H1 (cell line): ENCODE results near the gene ARHGEF39. TPM values are rescaled to one million over a fixed set of nuclear protein-coding genes. Genes with fewer than 3 reads are reported as not detected.

Experiments
- CTCF ChIA-PET: fragments of 300-600 bp; sonication (Branson Sonifier 250); formaldehyde crosslinking; loops from one replicate; lab custom pipeline; 2021; ENCODE audit not compliant: partially characterized antibody; lab: Charles Lee
- POLR2A ChIA-PET: fragments of 300-600 bp; sonication (Branson Sonifier 250); formaldehyde crosslinking; loops from one replicate; lab custom pipeline; 2021; ENCODE audit warnings: inconsistent platforms; ENCODE audit not compliant: partially characterized antibody; lab: Charles Lee
- DNase-seq, 2 experiments: peaks; one replicate each; pipeline versions ENCODE4 v3.0.0 to v3.0.0-alpha.2; 2010 to 2022; ENCODE audit warnings: low spot score in 2 of 2, low read depth in 1 of 2, mixed read lengths in 1 of 2
- FAIRE-seq: peaks from 2 replicates; lab custom pipeline; 2011; peaks lifted over from hg19 to GRCh38; lab: Jason Lieb, UNC
- H2AFZ ChIP-seq: 2 replicates; pipeline ENCODE4 v1.8.1; 2012; ENCODE audit warnings: low read length, inconsistent platforms
- H2AK5ac ChIP-seq: 2 replicates; pipeline ENCODE4 v1.6.1; 2013; ENCODE audit warnings: low read depth, low read length
- H2BK120ac ChIP-seq: replicated peaks from 2 replicates; pipeline ENCODE3; 2013; ENCODE audit warnings: low read depth, low read length, inconsistent platforms
- H2BK12ac ChIP-seq: 2 replicates; pipeline ENCODE4 v1.6.1; 2013; ENCODE audit warnings: low read depth, low read length
- H2BK15ac ChIP-seq: 2 replicates; pipeline ENCODE4 v1.6.1; 2013; ENCODE audit warnings: low read length
- H2BK20ac ChIP-seq: 2 replicates; pipeline ENCODE4 v1.6.1; 2013; ENCODE audit warnings: low read length
- H2BK5ac ChIP-seq: 2 replicates; pipeline ENCODE4 v1.6.1; 2013; ENCODE audit warnings: low read depth, low read length
- H3K14ac ChIP-seq: 2 replicates; pipeline ENCODE4 v1.6.1; 2013; ENCODE audit warnings: inconsistent platforms; ENCODE audit not compliant: insufficient read length
- H3K18ac ChIP-seq: 2 replicates; pipeline ENCODE4 v1.6.1; 2013; ENCODE audit warnings: low read length; ENCODE audit errors: extremely low read depth
- H3K23ac ChIP-seq: 2 replicates; pipeline ENCODE4 v1.6.1; 2013; ENCODE audit warnings: inconsistent platforms; ENCODE audit not compliant: insufficient read length
- H3K23me2 ChIP-seq: 2 replicates; pipeline ENCODE4 v1.6.1; 2013; ENCODE audit warnings: low read depth, low read length
- H3K27ac ChIP-seq: 2 replicates; pipeline ENCODE4 v1.6.1; 2011; ENCODE audit warnings: low read depth, low read length, inconsistent platforms
- H3K27me3 ChIP-seq, 4 experiments: replicated peaks in 1 of 4; 1 replicate in 1 of 4; 2 replicates in 3 of 4; pipeline versions ENCODE4 v1.6.1 to v1.8.1; 2011 to 2013; ENCODE audit warnings: low read length in 3 of 4, mild to moderate bottlenecking in 3 of 4, inconsistent platforms in 2 of 4, mixed read lengths in 2 of 4, moderate library complexity in 1 of 4; ENCODE audit not compliant: control insufficient read depth in 3 of 4, insufficient read depth in 3 of 4; ENCODE audit errors: extremely low read depth in 1 of 4
- H3K36me3 ChIP-seq, 4 experiments: 2 replicates each; pipeline versions ENCODE4 v1.6.1 to v1.8.1; 2011 to 2013; ENCODE audit warnings: mild to moderate bottlenecking in 4 of 4, low read length in 3 of 4, moderate library complexity in 2 of 4, control low read depth in 1 of 4, inconsistent platforms in 1 of 4; ENCODE audit not compliant: insufficient read depth in 4 of 4, control insufficient read depth in 2 of 4
- H3K4ac ChIP-seq: replicated peaks from 2 replicates; pipeline ENCODE3; 2013; ENCODE audit warnings: low read length, low read depth, mixed read lengths, inconsistent platforms; ENCODE audit not compliant: insufficient read length
- H3K4me1 ChIP-seq, 4 experiments: replicated peaks in 1 of 4; 1 replicate in 1 of 4; 2 replicates in 3 of 4; pipeline versions ENCODE4 v1.6.1 to v1.8.1; 2011 to 2013; ENCODE audit warnings: low read length in 3 of 4, inconsistent platforms in 2 of 4, mixed read lengths in 1 of 4; ENCODE audit not compliant: insufficient read depth in 4 of 4, control insufficient read depth in 3 of 4
- H3K4me2 ChIP-seq, 2 experiments: 2 replicates each; pipeline versions ENCODE4 v1.6.1 to v1.8.1; 2011 to 2013; ENCODE audit warnings: low read depth in 2 of 2, low read length in 2 of 2, control low read depth in 1 of 2, inconsistent platforms in 1 of 2, mild to moderate bottlenecking in 1 of 2; ENCODE audit not compliant: insufficient read depth in 1 of 2
- H3K4me3 ChIP-seq, 4 experiments: fragments of 200-600, 300-600 bp in 1 of 4; sonication (generic), shearing (Covaris generic), sonication (Bioruptor Twin) in 1 of 4; 2 replicates each; pipeline versions ENCODE4 v1.5.1 to v1.8.1; 2011 to 2016; ENCODE audit warnings: low read length in 4 of 4, low read depth in 3 of 4, control low read depth in 2 of 4, inconsistent platforms in 2 of 4, mild to moderate bottlenecking in 2 of 4, mixed read lengths in 1 of 4, moderate library complexity in 1 of 4; ENCODE audit not compliant: insufficient read depth in 2 of 4; ENCODE audit errors: extremely low read depth in 1 of 4
- H3K56ac ChIP-seq: replicated peaks from 2 replicates; pipeline ENCODE3; 2013; ENCODE audit warnings: low read depth, mild to moderate bottlenecking, mixed read lengths, low read length, inconsistent platforms; ENCODE audit not compliant: insufficient read length
- H3K79me1 ChIP-seq: 2 replicates; pipeline ENCODE4 v1.6.1; 2013; ENCODE audit warnings: low read depth, low read length, control low read depth
- H3K79me2 ChIP-seq, 2 experiments: 2 replicates each; pipeline versions ENCODE4 v1.6.1 to v1.8.1; 2012 to 2013; ENCODE audit warnings: low read length in 2 of 2, mild to moderate bottlenecking in 2 of 2, inconsistent platforms in 1 of 2; ENCODE audit not compliant: insufficient read depth in 2 of 2, control insufficient read depth in 1 of 2
- H3K9ac ChIP-seq, 4 experiments: replicated peaks in 1 of 4; 1 replicate in 1 of 4; 2 replicates in 3 of 4; pipeline versions ENCODE4 v1.6.1 to v1.8.1; 2011 to 2013; ENCODE audit warnings: low read depth in 3 of 4, low read length in 3 of 4, control low read depth in 2 of 4, mild to moderate bottlenecking in 2 of 4, moderate library complexity in 2 of 4, inconsistent platforms in 1 of 4; ENCODE audit errors: extremely low read depth in 1 of 4
- H3K9me3 ChIP-seq, 2 experiments: 2 replicates each; pipeline versions ENCODE4 v1.6.1 to v1.8.1; 2012 to 2013; ENCODE audit warnings: mild to moderate bottlenecking in 2 of 2, moderate library complexity in 2 of 2, control low read depth in 1 of 2, inconsistent platforms in 1 of 2, low read depth in 1 of 2, low read length in 1 of 2, mixed read lengths in 1 of 2; ENCODE audit not compliant: insufficient read depth in 2 of 2
- H4K20me1 ChIP-seq, 2 experiments: replicated peaks in 1 of 2; 2 replicates each; pipeline versions ENCODE3 to v1.8.1; 2011 to 2013; ENCODE audit warnings: inconsistent platforms in 2 of 2, low read length in 2 of 2, mild to moderate bottlenecking in 1 of 2; ENCODE audit not compliant: insufficient read depth in 2 of 2, control insufficient read depth in 1 of 2
- H4K5ac ChIP-seq: 2 replicates; pipeline ENCODE4 v1.6.1; 2013; ENCODE audit warnings: low read length, low read depth, mixed read lengths, inconsistent platforms; ENCODE audit not compliant: insufficient read length
- H4K8ac ChIP-seq: 2 replicates; pipeline ENCODE4 v1.8.0; 2013; ENCODE audit warnings: mild to moderate bottlenecking, moderate library complexity, low read length, inconsistent platforms; ENCODE audit not compliant: insufficient read depth; ENCODE audit errors: extremely low read depth
- H4K91ac ChIP-seq: replicated peaks from 2 replicates; pipeline ENCODE3; 2013; ENCODE audit warnings: low read length, mixed read lengths, inconsistent platforms; ENCODE audit not compliant: insufficient read length
- ASH2L ChIP-seq: fragments of 200-600, 300-600 bp; sonication (generic); IDR thresholded peaks from one replicate; pipeline ENCODE4 v1.7.1; 2017; ENCODE audit warnings: low read length
- BACH1 ChIP-seq: IDR thresholded peaks from 2 replicates; pipeline ENCODE4 v1.6.1; 2012; ENCODE audit warnings: low read length, improper control_type of control experiment
- CREB1 ChIP-seq: IDR thresholded peaks from 2 replicates; pipeline ENCODE4 v1.6.1; 2012; ENCODE audit warnings: inconsistent platforms
- HDAC6 ChIP-seq: IDR thresholded peaks from one replicate; pipeline ENCODE4 v1.7.1; 2012; ENCODE audit warnings: low read depth, mild to moderate bottlenecking, inconsistent platforms, low read length, moderate library complexity
- JUN ChIP-seq: IDR thresholded peaks from 2 replicates; pipeline ENCODE4 v1.6.1; 2011; ENCODE audit warnings: low read depth, mild to moderate bottlenecking, improper control_type of control experiment, low read length
- KDM5A ChIP-seq: fragments of 200-600 bp; IDR thresholded peaks from 2 replicates; pipeline ENCODE4 v1.7.1; 2012; ENCODE audit warnings: mild to moderate bottlenecking, low read length, inconsistent platforms, mixed read lengths
- POLR2AphosphoS5 ChIP-seq: IDR thresholded peaks from 2 replicates; pipeline ENCODE4 v1.6.1; 2011; ENCODE audit warnings: low read depth, low read length
- SIRT6 ChIP-seq: IDR thresholded peaks from one replicate; pipeline ENCODE4 v1.7.1; 2012; ENCODE audit warnings: low read length, inconsistent platforms
- SP2 ChIP-seq: IDR thresholded peaks from 2 replicates; pipeline ENCODE4 v1.6.1; 2012; ENCODE audit warnings: mild to moderate bottlenecking, low read length, inconsistent platforms
- SP4 ChIP-seq: IDR thresholded peaks from 2 replicates; pipeline ENCODE4 v1.6.1; 2012; ENCODE audit warnings: low read length, inconsistent platforms
- TAF1 ChIP-seq: IDR thresholded peaks from 2 replicates; pipeline ENCODE4 v1.6.1; 2011; ENCODE audit warnings: mild to moderate bottlenecking, low read depth, low read length
- TAF7 ChIP-seq: optimal IDR thresholded peaks from 2 replicates; pipeline ENCODE3; 2011; ENCODE audit warnings: low read depth, mild to moderate bottlenecking, inconsistent platforms, low read length, moderate library complexity, borderline replicate concordance
- TEAD4 ChIP-seq: IDR thresholded peaks from 2 replicates; pipeline ENCODE4 v1.6.1; 2012; ENCODE audit warnings: low read depth, low read length, inconsistent platforms, mixed read lengths
- ZNF274 ChIP-seq: IDR thresholded peaks from 2 replicates; pipeline ENCODE4 v1.7.0; 2012; ENCODE audit warnings: low read length, borderline replicate concordance; ENCODE audit errors: extremely low read depth
- WGBS, 2 experiments: shearing (Covaris generic) in 1 of 2; methylation state at CpG; one replicate each; pipeline versions ENCODE4 v1.1.6 to v1.1.7; 2013 to 2015; ENCODE audit warnings: low lambda C conversion rate in 2 of 2, mixed read lengths in 2 of 2, inconsistent platforms in 1 of 2, low coverage in 1 of 2, missing lambda C conversion rate in 1 of 2; ENCODE audit not compliant: insufficient replicate concordance in 2 of 2, insufficient coverage in 1 of 2, insufficient read length in 1 of 2; ENCODE audit errors: extremely low coverage in 1 of 2, missing lambda C conversion rate in 1 of 2; 5-methylcytosine and 5-hydroxymethylcytosine counted together
- polyA plus RNA-seq, 7 experiments: library from polyadenylated mRNA; depleted of rRNA in 3 of 7; stranded (reverse) in 5 of 7; unstranded in 2 of 7; fragments of >200 nt in 5 of 7; fragments of 200-250 nt in 2 of 7; gene quantifications; 1 replicate in 5 of 7; 2 replicates in 1 of 7; 4 replicates in 1 of 7; pipeline versions ENCODE4 v1.2.1 to v1.2.3, GENCODE V29; 2011 to 2013; ENCODE audit warnings: missing spikeins in 2 of 7, mixed read lengths in 2 of 7
- total RNA-seq: library from RNA; stranded (reverse); fragmentation: NEBNext Ultra II Directional; extraction: Animal tissue kit (Norgen Biotek cat#: 25700); gene quantifications from 2 replicates; pipeline ENCODE4 v1.2.1, GENCODE V29; 2021
- TF ChIP-seq, protein P1 (sequence below): IDR thresholded peaks from 2 replicates; pipeline ENCODE4 v1.6.1; 2012; ENCODE audit warnings: low read length, inconsistent platforms

Gene ARHGEF39
- total and polyA plus RNA-seq, 2 of the 8 experiments (the other 6 are each of a cell fraction or from before 2014, with no cell fraction given) = 18.6 to 18.7 TPM

DNA sequence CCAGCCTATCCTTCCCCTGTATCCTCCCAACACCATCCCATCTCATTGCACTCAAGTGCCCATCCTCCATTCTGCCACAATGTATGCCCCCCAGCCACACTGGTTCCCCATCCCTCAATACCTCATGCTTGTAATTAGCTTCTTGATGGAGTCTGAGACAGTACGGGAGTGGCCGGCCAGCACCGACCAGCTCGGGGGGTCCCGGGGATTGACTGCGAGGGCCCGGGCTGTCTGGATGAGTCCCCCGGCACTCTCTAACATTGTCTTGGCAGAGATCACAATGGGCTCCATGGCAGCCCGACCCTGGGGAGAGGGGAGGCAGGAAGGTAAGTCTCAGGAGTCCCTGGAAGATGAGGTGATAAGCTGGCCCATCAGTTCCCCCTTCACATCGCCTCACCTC is 42.0 kb upstream of the ARHGEF39 start:
- H2BK12ac ChIP-seq = no peak overlapping the region
- no peak overlapping the region for H3K9ac ChIP-seq
- no peak overlapping the region for H2AK5ac ChIP-seq
- H3K23me2 ChIP-seq = no peaks in the 10 kb centered on the region
- 94% methylated on average over 10 of the region's 10 CpGs; no CpG with 5 or more reads in 1 of the 2 experiments for WGBS, 2 experiments
- H2BK5ac ChIP-seq = no peak overlapping the region
- ChIA-PET POLR2A (interaction anchor here (0.7 to 4.1 kb wide), 4 partner anchors 8 to 20 kb away, joined by 3 to 19 read pairs (median 3); no protein-coding TSS in a partner anchor), CTCF (interaction anchor here (1.0 to 13.1 kb wide), 9 partner anchors 13 to 129 kb away, joined by 3 to 199 read pairs (median 4); partner anchors contain the start of genes ARHGEF39 and TPM2)
- no peak overlapping the region for H3K23ac ChIP-seq
- no peak overlapping the region; the same call in 1 of the 2 replicates for H4K8ac ChIP-seq
- no peak overlapping the region for H4K91ac ChIP-seq
- H3K56ac ChIP-seq = no peak overlapping the region
- H3K9me3 ChIP-seq = no peaks in the 10 kb centered on the region
- H3K36me3 ChIP-seq = peaks cover 35 to 87% (median 74%) of the 10 kb centered on the region in 4 experiments
- H3K4me2 ChIP-seq = no peak overlapping the region
- H3K14ac ChIP-seq = no peak overlapping the region
- H3K4me1 ChIP-seq = no peaks in the 10 kb centered on the region
- no peak overlapping the region for H2BK120ac ChIP-seq
- DNase-seq (no peak), FAIRE-seq (no peak)
- peaks cover 0 to 8% of the 10 kb centered on the region in 2 experiments for H4K20me1 ChIP-seq
- H3K79me1 ChIP-seq = no peaks in the 10 kb centered on the region
- H3K27ac ChIP-seq = no peak overlapping the region
- no peak overlapping the region for H2BK15ac ChIP-seq
- no peaks in the 10 kb centered on the region for H3K79me2 ChIP-seq
- no peaks in the 10 kb centered on the region for H3K27me3 ChIP-seq
- H2AFZ ChIP-seq = no peak overlapping the region
- H2BK20ac ChIP-seq = no peak overlapping the region
- no peak overlapping the region for H3K4ac ChIP-seq
- H4K5ac ChIP-seq = no peak overlapping the region
- H3K18ac ChIP-seq = no peak overlapping the region
- no peak overlapping the region for H3K4me3 ChIP-seq
- TF ChIP-seq CREB1 (no peak), ZNF274 (no peak), POLR2AphosphoS5 (no peak), KDM5A (no peak), BACH1 (no peak), TAF7 (no peak), JUN (no peak), TAF1 (no peak), ASH2L (no peak), TEAD4 (no peak), SP2 (no peak), SP4 (no peak), HDAC6 (no peak), SIRT6 (no peak)
- TF ChIP-seq, protein P1, sequence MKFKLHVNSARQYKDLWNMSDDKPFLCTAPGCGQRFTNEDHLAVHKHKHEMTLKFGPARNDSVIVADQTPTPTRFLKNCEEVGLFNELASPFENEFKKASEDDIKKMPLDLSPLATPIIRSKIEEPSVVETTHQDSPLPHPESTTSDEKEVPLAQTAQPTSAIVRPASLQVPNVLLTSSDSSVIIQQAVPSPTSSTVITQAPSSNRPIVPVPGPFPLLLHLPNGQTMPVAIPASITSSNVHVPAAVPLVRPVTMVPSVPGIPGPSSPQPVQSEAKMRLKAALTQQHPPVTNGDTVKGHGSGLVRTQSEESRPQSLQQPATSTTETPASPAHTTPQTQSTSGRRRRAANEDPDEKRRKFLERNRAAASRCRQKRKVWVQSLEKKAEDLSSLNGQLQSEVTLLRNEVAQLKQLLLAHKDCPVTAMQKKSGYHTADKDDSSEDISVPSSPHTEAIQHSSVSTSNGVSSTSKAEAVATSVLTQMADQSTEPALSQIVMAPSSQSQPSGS = no peak
